ENCODE measurements around the gene NBEAL1.
A peak's percentile ranks its signal among the peaks of the same experiment; 100 is the strongest.

Gene NBEAL1

DNA sequence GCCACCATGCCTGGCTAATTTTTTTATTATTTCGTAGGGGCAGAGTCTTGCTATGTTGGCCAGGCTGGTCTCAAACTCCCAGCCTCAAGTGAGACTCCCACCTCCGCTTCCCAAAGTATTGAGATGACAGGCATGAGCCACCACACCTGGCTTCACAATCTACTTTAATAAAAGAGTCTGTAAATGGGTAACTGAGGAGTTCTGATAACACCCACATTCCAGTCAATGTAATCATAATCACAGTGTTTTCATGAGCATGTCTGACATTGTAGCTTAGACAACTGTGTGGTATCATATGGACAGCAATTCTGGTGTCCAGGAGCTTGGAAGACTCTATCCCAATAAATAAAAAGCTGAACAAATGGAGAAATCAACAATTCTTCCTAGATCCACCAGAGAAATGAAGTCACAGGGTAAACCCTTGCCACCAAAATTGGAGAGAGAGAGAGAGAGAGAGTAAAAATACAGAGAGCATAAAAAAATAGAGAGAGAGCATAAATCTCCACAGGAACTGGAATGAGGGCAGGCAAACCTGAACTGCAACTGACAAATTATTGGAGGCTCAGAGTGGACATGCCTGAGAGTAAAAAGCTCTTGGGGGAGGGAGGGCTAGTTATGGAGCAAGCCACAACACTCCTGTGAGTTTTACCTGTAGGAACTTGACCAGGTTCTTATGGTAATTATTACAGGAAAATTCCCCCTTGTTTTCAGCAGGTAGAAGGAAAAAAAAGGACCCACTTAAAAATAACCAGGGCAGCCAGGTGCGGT lies 12.4 kb upstream of the NBEAL1 start:
- Histone ChIP-seq H3K27ac (ENCODE audit: low read length) (no peak overlapping the region), H3K4me3 (ENCODE audit: low read depth in 1 of 2, low read length in 2 of 2) (no peak overlapping the region), H3K27me3 (ENCODE audit: insufficient read depth, low read length, poor library complexity) (no peaks in the 10 kb centered on the region), H3K4me1 (ENCODE audit: insufficient read depth, low read length) (no peaks in the 10 kb centered on the region), H3K36me3 (ENCODE audit: insufficient read depth, low read length) (no peaks in the 10 kb centered on the region), H3K79me2 (ENCODE audit: insufficient read depth, low read length) (no peaks in the 10 kb centered on the region), H4K20me1 (ENCODE audit: insufficient read depth, low read length) (no peaks in the 10 kb centered on the region), H3K9ac (ENCODE audit: low read depth, low read length) (no peak overlapping the region), H3K9me3 (ENCODE audit: insufficient read depth, low read length, severe bottlenecking) (no peaks in the 10 kb centered on the region), H2AFZ (ENCODE audit: low read depth, low read length) (no peak overlapping the region), H3K4me2 (ENCODE audit: insufficient read depth, low read length) (no peak overlapping the region)
- no peak for ATAC-seq (ENCODE audit: insufficient read depth, low read depth)
- TF ChIP-seq, protein P1, sequence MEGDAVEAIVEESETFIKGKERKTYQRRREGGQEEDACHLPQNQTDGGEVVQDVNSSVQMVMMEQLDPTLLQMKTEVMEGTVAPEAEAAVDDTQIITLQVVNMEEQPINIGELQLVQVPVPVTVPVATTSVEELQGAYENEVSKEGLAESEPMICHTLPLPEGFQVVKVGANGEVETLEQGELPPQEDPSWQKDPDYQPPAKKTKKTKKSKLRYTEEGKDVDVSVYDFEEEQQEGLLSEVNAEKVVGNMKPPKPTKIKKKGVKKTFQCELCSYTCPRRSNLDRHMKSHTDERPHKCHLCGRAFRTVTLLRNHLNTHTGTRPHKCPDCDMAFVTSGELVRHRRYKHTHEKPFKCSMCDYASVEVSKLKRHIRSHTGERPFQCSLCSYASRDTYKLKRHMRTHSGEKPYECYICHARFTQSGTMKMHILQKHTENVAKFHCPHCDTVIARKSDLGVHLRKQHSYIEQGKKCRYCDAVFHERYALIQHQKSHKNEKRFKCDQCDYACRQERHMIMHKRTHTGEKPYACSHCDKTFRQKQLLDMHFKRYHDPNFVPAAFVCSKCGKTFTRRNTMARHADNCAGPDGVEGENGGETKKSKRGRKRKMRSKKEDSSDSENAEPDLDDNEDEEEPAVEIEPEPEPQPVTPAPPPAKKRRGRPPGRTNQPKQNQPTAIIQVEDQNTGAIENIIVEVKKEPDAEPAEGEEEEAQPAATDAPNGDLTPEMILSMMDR (IDR thresholded peaks at IDR 0.05; ENCODE audit: borderline replicate concordance, extremely low read depth, low read length, poor library complexity, severe bottlenecking) = no peak
- no peak for TF ChIP-seq EZH2 (IDR thresholded peaks at IDR 0.05; ENCODE audit: borderline replicate concordance, low read depth, low read length, severe bottlenecking)
- DNase-seq = no peak

DNA sequence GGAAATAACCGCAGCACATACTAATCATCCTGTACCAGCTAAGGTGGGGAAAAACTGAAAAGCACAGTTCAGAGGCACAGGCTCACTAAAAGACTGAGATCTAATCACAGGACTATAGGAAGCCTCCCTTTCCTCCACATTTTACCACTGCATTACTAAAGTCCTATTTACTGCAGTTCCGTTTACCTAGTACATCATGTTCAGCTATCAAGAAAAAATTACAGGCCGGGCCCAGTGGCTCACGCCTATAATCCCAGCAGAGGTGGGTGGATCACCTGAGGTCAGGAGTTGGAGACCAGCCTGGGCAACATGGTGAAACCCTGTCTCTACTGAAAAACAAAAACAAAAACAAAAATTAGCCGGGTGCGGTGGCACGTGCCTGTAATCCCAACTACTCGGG lies 11.0 kb upstream of the NBEAL1 start:
- no peaks in the 10 kb centered on the region for H3K4me1 ChIP-seq (ENCODE audit: insufficient read depth, low read length)
- DNase-seq (no peak), ATAC-seq (ENCODE audit: insufficient read depth, low read depth) (no peak)
- no peak overlapping the region for H3K4me3 ChIP-seq (ENCODE audit: low read depth in 1 of 2, low read length in 2 of 2)
- H2AFZ ChIP-seq (ENCODE audit: low read depth, low read length) = no peak overlapping the region
- no peak overlapping the region for H3K4me2 ChIP-seq (ENCODE audit: insufficient read depth, low read length)
- TF ChIP-seq, protein P1 (IDR thresholded peaks at IDR 0.05; ENCODE audit: borderline replicate concordance, extremely low read depth, low read length, poor library complexity, severe bottlenecking) = no peak
- no peak for TF ChIP-seq EZH2 (IDR thresholded peaks at IDR 0.05; ENCODE audit: borderline replicate concordance, low read depth, low read length, severe bottlenecking)
- no peaks in the 10 kb centered on the region for H3K36me3 ChIP-seq (ENCODE audit: insufficient read depth, low read length)
- H3K9ac ChIP-seq (ENCODE audit: low read depth, low read length) = no peak overlapping the region
- no peaks in the 10 kb centered on the region for H4K20me1 ChIP-seq (ENCODE audit: insufficient read depth, low read length)
- no peaks in the 10 kb centered on the region for H3K27me3 ChIP-seq (ENCODE audit: insufficient read depth, low read length, poor library complexity)
- H3K27ac ChIP-seq (ENCODE audit: low read length) = no peak overlapping the region
- no peaks in the 10 kb centered on the region for H3K79me2 ChIP-seq (ENCODE audit: insufficient read depth, low read length)
- no peaks in the 10 kb centered on the region for H3K9me3 ChIP-seq (ENCODE audit: insufficient read depth, low read length, severe bottlenecking)

DNA sequence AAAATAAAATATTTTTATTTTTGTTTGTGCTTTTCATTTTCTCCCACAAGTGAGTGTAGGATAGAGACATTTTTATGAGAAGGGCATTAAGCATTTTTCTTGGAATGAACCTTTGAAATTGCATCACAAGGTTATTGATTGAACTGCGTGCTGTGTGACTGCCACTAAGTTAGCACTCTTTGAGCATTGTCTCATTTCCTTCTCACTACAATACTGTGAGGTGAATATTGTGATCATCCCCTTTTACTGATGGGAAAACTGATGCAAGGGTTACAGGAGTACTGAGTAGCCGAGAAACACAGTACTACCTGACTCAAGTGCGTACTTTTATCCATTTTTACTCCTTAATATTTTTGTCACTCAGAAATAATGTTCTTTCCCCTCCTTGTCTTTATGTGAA lies 2.0 kb downstream of the NBEAL1 start:
- Histone ChIP-seq H3K79me2 (ENCODE audit: insufficient read depth, low read length) (0 out of 2 replicates have a peak, but pooled peaks cover 4% of the 10 kb centered on the region), H3K4me1 (ENCODE audit: insufficient read depth, low read length) (peaks cover 55% of the 10 kb centered on the region), H3K9ac (ENCODE audit: low read depth, low read length) (peak overlapping the region; percentile 33), H3K9me3 (ENCODE audit: insufficient read depth, low read length, severe bottlenecking) (no peaks in the 10 kb centered on the region), H3K36me3 (ENCODE audit: insufficient read depth, low read length) (no peaks in the 10 kb centered on the region), H3K27me3 (ENCODE audit: insufficient read depth, low read length, poor library complexity) (no peaks in the 10 kb centered on the region), H2AFZ (ENCODE audit: low read depth, low read length) (peak overlapping the region; percentile 36; the same call in 1 of the 2 replicates), H3K27ac (ENCODE audit: low read length) (no peak overlapping the region), H3K4me2 (ENCODE audit: insufficient read depth, low read length) (peak overlapping the region; percentile 83), H4K20me1 (ENCODE audit: insufficient read depth, low read length) (no peaks in the 10 kb centered on the region), H3K4me3 (ENCODE audit: low read depth in 1 of 2, low read length in 2 of 2) (peak overlapping the region in 1 of 2 experiments; percentile 21; a peak in 2 of 4 replicates)
- ATAC-seq (ENCODE audit: insufficient read depth, low read depth) (no peak), DNase-seq (no peak)
- TF ChIP-seq EZH2 (IDR thresholded peaks at IDR 0.05; ENCODE audit: borderline replicate concordance, low read depth, low read length, severe bottlenecking) = no peak
- TF ChIP-seq, protein P1 (IDR thresholded peaks at IDR 0.05; ENCODE audit: borderline replicate concordance, extremely low read depth, low read length, poor library complexity, severe bottlenecking) = no peak
